Activated CD4-positive, alpha-beta T cell treated with anti-CD3 and anti-CD28 coated beads, Interleukin-2, amount 50 U/mL, for 4 hours (primary cell): ENCODE measurements around the gene MYO1D.
"Not testable (repeated sequence)": the region's sequence is repeated elsewhere in the genome, so short reads cannot be mapped to it uniquely, and the experiment has no call there.

Experiments used
- DNase-seq, 2 experiments: peaks; one replicate each; pipeline ENCODE4 v3.0.0-alpha.2; 2020

The MYO1D gene

GRCh38 chr17:32854207-32854606 is 22.7 kb downstream of the MYO1D start:
- no peak for DNase-seq

DNA sequence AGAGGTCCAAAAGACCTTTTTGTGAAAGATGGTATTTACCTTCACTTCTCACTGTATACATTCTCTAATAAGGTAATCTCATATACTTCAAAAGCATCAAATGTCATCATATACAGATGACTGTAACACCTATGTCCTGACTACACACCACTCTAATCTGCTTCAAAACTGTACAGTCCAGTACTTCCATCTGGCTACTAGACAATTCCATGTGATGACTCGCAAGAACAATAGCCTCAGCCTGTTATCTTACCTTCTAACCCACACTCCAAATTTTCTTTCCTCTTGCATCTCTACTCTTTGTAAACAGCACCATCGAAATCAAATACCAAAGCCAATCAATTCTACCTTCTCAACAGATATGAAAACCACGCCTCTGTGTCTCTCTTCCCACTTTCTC is 24.1 kb downstream of the MYO1D start:
- no peak for DNase-seq

- DNase-seq, result no peak
These were observed 27.0 kb downstream of the MYO1D start for GRCh38 chr17:32849879-32850278.

- DNase-seq, result no peak
These were observed 28.9 kb downstream of the MYO1D start for GRCh38 chr17:32847977-32848376.

- no peak for DNase-seq
These were observed 30.8 kb downstream of the MYO1D start for GRCh38 chr17:32846143-32846542.

GRCh38 chr17:32840241-32840640 is 36.7 kb downstream of the MYO1D start:
- DNase-seq, result no peak

DNA sequence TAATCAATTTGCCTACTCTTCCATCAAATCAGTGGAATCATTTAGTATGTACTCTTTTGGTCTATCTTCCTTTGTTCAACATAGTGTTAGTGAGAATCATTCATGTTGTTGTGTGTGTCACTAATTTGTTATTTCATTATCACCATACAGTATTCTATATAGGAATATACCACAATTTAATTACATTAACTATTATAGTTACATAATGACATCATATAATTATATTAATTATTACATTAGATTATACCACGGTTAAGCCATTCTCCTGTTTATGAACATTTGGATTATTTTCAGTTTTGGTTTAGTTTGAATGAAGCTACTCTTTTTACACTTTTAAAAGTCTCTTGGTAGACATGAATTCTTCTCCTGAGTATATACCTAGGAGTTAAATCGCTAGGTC is 40.4 kb downstream of the MYO1D start:
- DNase-seq, result no peak

- no peak for DNase-seq
These were observed 41.6 kb downstream of the MYO1D start for GRCh38 chr17:32835291-32835761.

DNA sequence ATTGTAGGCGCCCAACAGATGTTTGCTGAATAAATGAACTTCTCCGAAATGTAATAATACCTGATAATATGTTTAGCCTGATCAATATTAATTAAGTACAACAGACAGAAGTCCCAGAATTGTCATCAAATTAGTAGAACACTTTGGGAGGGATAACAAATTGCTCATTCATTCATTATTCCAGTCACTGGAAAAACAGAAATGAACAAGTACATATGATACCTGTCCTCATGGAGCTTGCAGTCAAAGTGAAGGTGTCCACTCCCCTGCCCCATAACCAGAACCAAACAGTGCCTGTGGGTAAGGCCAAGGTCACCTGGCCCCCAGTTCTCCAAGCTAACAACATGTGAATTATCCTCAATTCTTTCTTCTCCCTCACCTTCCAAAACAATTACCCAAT is 42.8 kb downstream of the MYO1D start:
- DNase-seq, result no peak

DNA sequence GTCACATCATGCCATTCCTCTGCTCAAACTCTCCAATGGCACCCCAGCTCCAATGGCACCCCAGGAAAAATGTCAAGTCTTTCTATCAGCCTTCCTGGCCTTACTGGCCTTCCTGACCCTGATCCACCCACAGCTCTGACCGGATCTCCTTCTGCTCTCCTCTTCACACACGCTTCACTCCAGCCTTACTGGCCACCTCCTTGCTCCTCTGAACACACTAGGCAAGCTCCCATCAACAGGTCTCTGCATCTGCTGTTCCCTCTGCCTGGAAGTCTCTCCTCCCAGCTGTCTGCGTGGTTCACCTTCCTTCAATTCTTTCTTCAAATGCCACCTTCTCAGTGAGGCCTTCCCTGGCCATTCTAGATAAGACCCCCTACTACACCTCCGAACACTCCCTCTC is 43.4 kb downstream of the MYO1D start:
- DNase-seq, result no peak

- DNase-seq, result no peak
These were observed 43.8 kb downstream of the MYO1D start for GRCh38 chr17:32833076-32833475.

DNA sequence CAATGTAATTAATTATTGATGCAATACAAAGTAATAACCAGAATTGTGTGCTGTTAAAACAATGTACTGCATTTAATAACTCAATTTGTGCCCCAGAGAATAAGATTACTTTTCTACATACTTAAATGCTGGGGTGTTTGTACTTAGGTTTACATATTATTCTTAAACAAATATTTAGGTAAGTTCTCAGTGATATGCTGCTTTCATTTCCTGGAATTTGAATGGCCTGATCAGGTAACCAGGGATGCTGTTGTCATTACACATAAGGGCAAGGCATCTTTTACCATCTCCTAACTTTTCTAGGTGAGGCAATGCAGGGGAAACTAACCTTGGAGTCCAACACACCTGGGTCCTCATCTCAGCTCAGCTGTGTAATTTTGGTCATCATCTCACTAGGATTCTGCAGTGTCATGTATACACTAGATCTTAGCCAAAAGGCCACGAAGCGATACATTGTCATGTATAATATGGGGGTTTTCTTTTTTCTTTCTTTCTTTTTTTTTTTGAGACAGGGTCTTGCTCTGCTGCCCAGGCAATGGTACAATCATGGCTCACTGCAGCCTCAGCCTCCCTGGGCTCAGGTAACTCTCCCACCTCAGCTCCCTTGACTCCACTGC is 45.2 kb downstream of the MYO1D start:
- DNase-seq, result no peak

GRCh38 chr17:32831223-32831622 is 45.7 kb downstream of the MYO1D start:
- DNase-seq, result no peak

- DNase-seq, result no peak
These were observed 48.1 kb downstream of the MYO1D start for GRCh38 chr17:32828822-32829221.

GRCh38 chr17:32827227-32827626 is 49.7 kb downstream of the MYO1D start:
- no peak for DNase-seq

DNA sequence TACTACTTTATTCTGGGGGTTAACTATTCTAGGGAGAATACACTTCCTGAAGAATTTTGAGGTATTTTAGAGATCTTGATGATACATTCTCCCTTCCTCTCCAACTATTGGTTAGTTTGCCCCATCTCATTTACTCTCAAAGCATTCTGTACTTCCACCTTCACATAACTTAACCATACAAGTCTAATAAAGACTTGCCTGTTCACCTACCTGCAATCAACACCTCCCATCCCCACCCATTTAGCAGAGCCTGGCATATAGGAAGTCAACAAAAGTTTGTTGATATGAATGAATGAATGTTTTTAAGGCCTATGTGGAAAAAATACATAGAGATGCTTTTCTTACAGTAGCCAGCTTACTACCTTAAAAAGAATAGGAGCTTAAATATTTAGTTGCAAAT is 50.8 kb downstream of the MYO1D start:
- DNase-seq, result no peak

DNA sequence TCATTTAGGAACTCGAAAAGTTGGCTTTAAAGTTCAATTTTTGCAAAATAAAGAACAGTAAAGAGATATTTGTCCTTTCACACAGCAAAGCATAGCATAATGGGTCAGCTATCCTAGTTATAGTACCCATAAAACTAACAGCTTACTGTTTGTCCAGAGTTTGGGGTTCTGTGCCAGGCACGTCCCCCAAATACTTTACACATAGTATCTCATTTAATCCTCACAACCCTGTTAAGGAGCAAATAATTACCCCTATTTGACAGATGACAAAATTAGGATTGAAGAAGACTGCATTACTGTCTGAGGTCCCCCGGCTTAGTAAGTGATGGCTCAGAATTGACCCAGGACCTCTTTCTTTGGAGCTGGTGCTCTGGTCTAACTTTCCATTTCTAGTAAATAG is 52.6 kb downstream of the MYO1D start:
- DNase-seq, result no peak

DNA sequence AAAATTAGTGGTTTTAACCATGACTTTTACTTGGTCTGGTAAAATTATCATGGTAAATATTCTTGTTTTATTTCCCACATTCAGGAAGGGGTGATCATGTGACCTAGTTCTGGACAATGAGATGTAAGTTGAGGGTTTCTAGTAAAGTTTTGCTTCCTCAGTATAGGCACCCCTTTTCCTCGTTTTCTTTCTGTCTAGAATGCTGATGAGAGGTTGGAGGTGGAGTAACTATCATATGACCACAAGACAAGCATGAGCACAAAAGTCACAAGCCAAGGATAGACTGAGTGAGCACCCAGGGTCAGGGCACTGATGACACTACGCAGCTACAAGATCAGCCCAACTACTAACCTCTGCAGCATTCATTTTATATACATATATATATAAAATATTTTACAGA is 53.9 kb downstream of the MYO1D start:
- DNase-seq, result no peak

GRCh38 chr17:32821987-32822934 is 54.7 kb downstream of the MYO1D start:
- not testable (repeated sequence) for DNase-seq

GRCh38 chr17:32820440-32820839 is 56.5 kb downstream of the MYO1D start:
- DNase-seq, result no peak

GRCh38 chr17:32819787-32820186 is 57.1 kb downstream of the MYO1D start:
- DNase-seq, result no peak

DNA sequence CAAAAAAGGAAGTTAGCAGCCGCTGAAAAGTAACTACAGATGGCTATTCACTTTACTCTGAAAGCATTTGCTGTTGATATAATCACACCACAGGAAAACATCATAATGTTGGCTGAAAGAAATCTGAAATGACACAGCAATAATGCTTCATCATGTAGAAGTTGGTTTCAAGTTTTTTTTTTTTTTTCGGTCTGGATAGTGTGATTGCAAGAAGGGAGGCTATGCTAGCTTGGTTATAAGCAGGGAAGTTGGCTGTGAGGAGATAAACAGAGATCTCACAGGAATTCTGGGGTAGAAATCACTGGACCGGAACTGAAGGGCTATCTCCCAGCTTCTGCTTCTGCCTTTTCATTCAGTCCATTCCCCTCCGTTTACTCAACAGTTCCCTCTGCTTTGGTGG is 57.9 kb downstream of the MYO1D start:
- DNase-seq, result no peak

- DNase-seq, result no peak
These were observed 61.5 kb downstream of the MYO1D start for GRCh38 chr17:32815460-32815859.

DNA sequence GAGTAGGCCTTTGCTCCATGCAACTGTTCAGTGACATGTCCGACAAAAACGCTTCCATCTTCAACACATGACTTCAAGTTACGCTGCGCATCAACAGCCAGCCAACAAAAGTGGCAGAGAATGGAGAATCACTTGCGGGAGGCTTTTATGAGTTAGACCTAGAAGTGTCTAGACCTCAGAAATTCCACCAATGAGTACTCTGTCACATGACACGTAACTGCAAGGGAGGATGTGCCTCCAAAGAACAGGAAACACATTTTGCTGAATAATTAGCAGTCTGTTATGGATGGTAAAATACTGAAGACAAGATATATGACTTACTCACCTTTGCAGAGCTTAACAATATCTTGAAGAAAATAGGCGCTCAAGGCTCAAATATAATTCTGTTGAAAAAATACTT is 62.1 kb downstream of the MYO1D start:
- no peak for DNase-seq
